Smooth muscle cell (in vitro differentiated cells): ENCODE data around the gene CFD. TPM values are rescaled to one million over a fixed set of nuclear protein-coding genes. Genes with fewer than 3 reads are reported as not detected.

Experiments
- DNase-seq: peaks from one replicate; lab custom pipeline; 2025; ENCODE audit not compliant: unreplicated experiment; lab: John Stamatoyannopoulos, UW
- H2AFZ ChIP-seq: fragments of 200-600 bp; sonication (generic); 2 replicates; pipeline ENCODE4 v1.6.0; 2016; ENCODE audit warnings: antibody characterized with exemption, low read depth, mild to moderate bottlenecking
- H3F3A ChIP-seq: fragments of 200-600 bp; sonication (generic); 2 replicates; pipeline ENCODE4 v1.6.0; 2017; ENCODE audit warnings: antibody characterized with exemption, low read depth
- H3K27ac ChIP-seq: fragments of 200-600 bp; sonication (generic); 2 replicates; pipeline ENCODE4 v1.5.1; 2016; ENCODE audit warnings: low read depth, mild to moderate bottlenecking
- H3K27me3 ChIP-seq: fragments of 200-600 bp; sonication (generic); 2 replicates; pipeline ENCODE4 v1.6.1; 2016; ENCODE audit warnings: low read depth, mild to moderate bottlenecking
- H3K36me3 ChIP-seq: fragments of 200-600 bp; sonication (generic); 2 replicates; pipeline ENCODE4 v1.5.1; 2016; ENCODE audit warnings: low read depth
- H3K4me1 ChIP-seq: fragments of 200-600 bp; sonication (generic); 2 replicates; pipeline ENCODE4 v1.5.1; 2016; ENCODE audit warnings: low read depth
- H3K4me2 ChIP-seq: fragments of 200-600 bp; sonication (generic); 2 replicates; pipeline ENCODE4 v1.6.0; 2016; ENCODE audit warnings: mild to moderate bottlenecking
- H3K4me3 ChIP-seq: fragments of 200-600 bp; sonication (generic); 2 replicates; pipeline ENCODE4 v1.5.1; 2016; ENCODE audit warnings: mild to moderate bottlenecking
- H3K79me2 ChIP-seq: fragments of 200-600 bp; sonication (generic); 2 replicates; pipeline ENCODE4 v1.6.0; 2016; ENCODE audit warnings: low read depth, mild to moderate bottlenecking
- H3K9ac ChIP-seq: fragments of 200-600 bp; sonication (generic); 2 replicates; pipeline ENCODE4 v1.6.0; 2016; ENCODE audit warnings: low read depth
- H3K9me3 ChIP-seq: fragments of 200-600 bp; sonication (generic); replicated peaks from 2 replicates; pipeline ENCODE4 v1.5.1; 2016; ENCODE audit warnings: low read depth
- H4K20me1 ChIP-seq: fragments of 200-600 bp; sonication (generic); 2 replicates; pipeline ENCODE4 v1.6.0; 2016; ENCODE audit warnings: low read depth
- WGBS: methylation state at CpG from one replicate; pipeline ENCODE4 v1.1.7; 2016; ENCODE audit warnings: low lambda C conversion rate; 5-methylcytosine and 5-hydroxymethylcytosine counted together
- polyA plus RNA-seq: library from polyadenylated mRNA; unstranded; fragments of >200 nt; fragmentation: Nextera tagmentation; extraction: Ambion mirVana; gene quantifications from 2 replicates; pipeline ENCODE4 v1.2.1, GENCODE V29; 2016
- total RNA-seq: library from RNA; depleted of rRNA; stranded (reverse); fragments of >200 nt; gene quantifications from 2 replicates; pipeline ENCODE4 v1.2.3, GENCODE V29; 2014
- TF ChIP-seq, protein P1 (sequence below): fragments of 200-600 bp; sonication (generic); IDR thresholded peaks from 2 replicates; pipeline ENCODE4 v1.5.1; 2017; ENCODE audit warnings: borderline replicate concordance, mild to moderate bottlenecking, antibody characterized with exemption; ENCODE audit not compliant: insufficient read depth, poor library complexity, severe bottlenecking

Gene CFD
- total and polyA plus RNA-seq, 2 experiments from 2014 or later = 0.34 TPM; not detected in 1

GRCh38 chr19:900302-901111, 41.0 kb downstream of the CFD start:
- Histone ChIP-seq H4K20me1 (peaks cover 67% of the 10 kb centered on the region), H3F3A (no peaks in the 10 kb centered on the region), H3K9me3 (no peaks in the 10 kb centered on the region), H3K4me2 (no peak overlapping the region), H3K27ac (no peak overlapping the region), H3K27me3 (no peaks in the 10 kb centered on the region), H3K4me1 (peaks cover 4% of the 10 kb centered on the region), H2AFZ (no peak overlapping the region), H3K79me2 (peaks cover 30% of the 10 kb centered on the region), H3K9ac (no peak overlapping the region), H3K36me3 (no peaks in the 10 kb centered on the region), H3K4me3 (no peak overlapping the region)
- no peak for DNase-seq
- TF ChIP-seq, protein P1, sequence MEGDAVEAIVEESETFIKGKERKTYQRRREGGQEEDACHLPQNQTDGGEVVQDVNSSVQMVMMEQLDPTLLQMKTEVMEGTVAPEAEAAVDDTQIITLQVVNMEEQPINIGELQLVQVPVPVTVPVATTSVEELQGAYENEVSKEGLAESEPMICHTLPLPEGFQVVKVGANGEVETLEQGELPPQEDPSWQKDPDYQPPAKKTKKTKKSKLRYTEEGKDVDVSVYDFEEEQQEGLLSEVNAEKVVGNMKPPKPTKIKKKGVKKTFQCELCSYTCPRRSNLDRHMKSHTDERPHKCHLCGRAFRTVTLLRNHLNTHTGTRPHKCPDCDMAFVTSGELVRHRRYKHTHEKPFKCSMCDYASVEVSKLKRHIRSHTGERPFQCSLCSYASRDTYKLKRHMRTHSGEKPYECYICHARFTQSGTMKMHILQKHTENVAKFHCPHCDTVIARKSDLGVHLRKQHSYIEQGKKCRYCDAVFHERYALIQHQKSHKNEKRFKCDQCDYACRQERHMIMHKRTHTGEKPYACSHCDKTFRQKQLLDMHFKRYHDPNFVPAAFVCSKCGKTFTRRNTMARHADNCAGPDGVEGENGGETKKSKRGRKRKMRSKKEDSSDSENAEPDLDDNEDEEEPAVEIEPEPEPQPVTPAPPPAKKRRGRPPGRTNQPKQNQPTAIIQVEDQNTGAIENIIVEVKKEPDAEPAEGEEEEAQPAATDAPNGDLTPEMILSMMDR = no peak
- 77% methylated on average over 12 of the region's 30 CpGs for WGBS

GRCh38 chr19:901216-902092, 42.0 kb downstream of the CFD start:
- no peak overlapping the region for H3K27ac ChIP-seq
- no peaks in the 10 kb centered on the region for H3K36me3 ChIP-seq
- no peaks in the 10 kb centered on the region for H3K9me3 ChIP-seq
- no peak overlapping the region for H3K9ac ChIP-seq
- peaks cover 35% of the 10 kb centered on the region for H3K79me2 ChIP-seq
- peaks cover 77% of the 10 kb centered on the region for H4K20me1 ChIP-seq
- peaks cover 4% of the 10 kb centered on the region for H3K4me1 ChIP-seq
- H3K4me2 ChIP-seq = no peak overlapping the region
- no peak overlapping the region for H2AFZ ChIP-seq
- 93% methylated on average over 15 of the region's 27 CpGs for WGBS
- no peaks in the 10 kb centered on the region for H3K27me3 ChIP-seq
- H3F3A ChIP-seq = no peaks in the 10 kb centered on the region
- no peak for DNase-seq
- TF ChIP-seq, protein P1 = no peak
- H3K4me3 ChIP-seq = no peak overlapping the region

DNA sequence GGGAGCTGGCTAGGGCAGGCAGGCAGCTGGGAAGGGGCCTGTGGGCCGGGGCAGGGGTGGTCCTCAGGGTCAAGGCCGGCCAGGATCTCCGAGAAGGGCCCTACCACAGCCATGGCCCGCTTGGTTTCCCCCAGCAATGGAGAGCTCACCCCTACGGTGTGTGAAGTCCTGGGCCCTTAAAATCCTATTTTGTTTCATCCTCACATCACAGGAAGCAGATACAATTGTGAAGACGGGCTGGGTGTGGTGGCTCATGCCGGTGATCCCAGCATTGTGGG, 42.6 kb downstream of the CFD start:
- 85% methylated on average over 7 of the region's 7 CpGs for WGBS
- Histone ChIP-seq H3K4me3 (no peak overlapping the region), H3K36me3 (no peaks in the 10 kb centered on the region), H3F3A (no peaks in the 10 kb centered on the region), H3K4me1 (peaks cover 4% of the 10 kb centered on the region), H3K9me3 (no peaks in the 10 kb centered on the region), H2AFZ (no peak overlapping the region), H3K27me3 (no peaks in the 10 kb centered on the region), H3K4me2 (no peak overlapping the region), H4K20me1 (peaks cover 82% of the 10 kb centered on the region), H3K79me2 (peaks cover 37% of the 10 kb centered on the region), H3K9ac (no peak overlapping the region), H3K27ac (no peak overlapping the region)
- TF ChIP-seq, protein P1 = no peak
- no peak for DNase-seq
